ENCODE measurements around the gene WBP1L.
A peak's percentile ranks its signal among the peaks of the same experiment; 100 is the strongest.
"Not testable (repeated sequence)": the region's sequence is repeated elsewhere in the genome, so short reads cannot be mapped to it uniquely, and the experiment has no call there.

The WBP1L gene

DNA sequence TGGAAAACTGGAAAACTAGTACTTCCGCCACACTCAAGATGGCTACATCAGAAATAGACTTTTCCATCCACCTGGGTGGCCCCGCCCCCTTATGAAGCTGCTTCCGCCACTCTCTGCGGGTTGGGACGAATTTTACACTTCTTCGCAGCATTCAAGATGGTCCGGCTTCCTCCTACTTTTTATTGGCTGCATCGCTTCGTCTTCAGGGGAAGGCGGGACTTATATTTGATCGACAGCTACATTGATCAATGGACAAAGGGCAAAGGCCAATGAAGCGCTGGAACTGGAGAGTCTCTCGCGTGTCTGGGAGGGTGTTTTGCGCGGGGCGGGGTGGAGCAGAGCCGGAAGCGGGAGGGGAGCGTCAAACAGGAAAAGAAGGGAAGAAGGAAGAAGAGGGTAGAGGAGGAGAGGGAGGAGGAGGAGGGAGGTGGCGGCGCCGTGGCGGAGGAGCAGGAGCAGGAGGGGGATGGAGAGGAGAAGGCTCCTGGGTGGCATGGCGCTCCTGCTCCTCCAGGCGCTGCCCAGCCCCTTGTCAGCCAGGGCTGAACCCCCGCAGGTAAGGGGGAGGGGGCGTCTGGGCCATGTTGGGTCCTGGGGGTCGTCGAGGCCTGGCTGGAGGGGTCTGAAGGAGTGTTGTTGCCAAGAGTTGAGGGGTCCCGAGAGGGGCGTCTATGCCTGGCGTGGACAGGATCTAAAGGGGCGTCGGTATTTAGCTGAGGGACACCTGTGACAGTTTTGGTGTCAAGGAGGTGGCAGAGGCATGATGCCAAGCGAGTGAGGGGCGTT lies at the start of gene WBP1L:
TSS of gene WBP1L (plus strand) at position 361 of the 786 bp plus-strand sequence. CDS start at position 467, 106 bp downstream.
- DNase-seq: peak; percentile 92 to 99 (median 98)
- intact Hi-C loops (cut with DNase I): no loop called here

- intact Hi-C loops (cut with DNase I); DNase-seq: not testable (repeated sequence)
Observed at GRCh38 chr10:102695401-102695800, 48.3 kb upstream of the WBP1L start.

DNA sequence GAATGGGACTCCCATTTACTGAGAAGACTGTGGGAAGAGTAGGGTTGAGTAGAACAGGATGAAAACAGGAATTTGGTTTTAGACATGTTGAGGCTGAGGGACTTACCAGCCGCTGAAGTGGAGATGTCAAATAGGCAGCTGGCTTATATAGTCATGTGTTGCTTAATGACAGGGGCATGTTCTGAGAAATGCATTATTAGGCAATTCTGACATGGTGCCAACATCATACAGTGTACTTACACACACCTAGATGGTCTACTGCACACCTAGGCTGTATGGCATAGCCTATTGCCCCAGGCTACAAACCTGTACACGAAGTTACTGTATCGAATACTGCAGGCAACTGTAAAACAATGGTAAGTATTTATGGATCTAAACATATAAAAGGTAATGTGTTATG lies 47.0 kb upstream of the WBP1L start:
- no peak for DNase-seq
- intact Hi-C loops (cut with DNase I): no loop called here

DNA sequence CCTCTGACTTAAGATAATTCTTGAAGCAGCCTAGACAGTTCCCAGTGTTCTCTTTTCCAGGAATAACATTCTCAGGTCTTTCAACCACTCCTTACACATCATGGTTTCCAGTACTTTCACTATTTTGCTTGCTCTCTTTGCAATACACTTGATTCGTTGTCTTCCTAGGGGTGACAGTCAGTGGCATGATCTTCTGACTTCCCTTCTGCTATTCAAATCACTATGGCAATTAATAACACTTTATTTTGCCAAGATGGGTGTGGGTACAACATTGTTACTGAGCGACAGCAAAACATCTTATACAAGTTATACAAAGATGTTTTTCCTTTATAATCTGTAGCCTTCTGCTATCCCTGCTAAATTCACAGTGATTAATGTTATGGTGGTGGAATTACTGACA lies 44.9 kb upstream of the WBP1L start:
- no peak for DNase-seq
- intact Hi-C loops (cut with DNase I): no loop called here

GRCh38 chr10:102701272-102701671 lies 42.5 kb upstream of the WBP1L start:
- no peak for DNase-seq
- intact Hi-C loops (cut with DNase I): no loop called here

GRCh38 chr10:102701796-102702195 lies 42.0 kb upstream of the WBP1L start:
- DNase-seq: no peak
- intact Hi-C loops (cut with DNase I): no loop called here

GRCh38 chr10:102702742-102703141 lies 41.0 kb upstream of the WBP1L start:
- no peak for DNase-seq
- intact Hi-C loops (cut with DNase I): no loop called here

GRCh38 chr10:102704915-102705314 lies 38.8 kb upstream of the WBP1L start:
- no peak for DNase-seq
- intact Hi-C loops (cut with DNase I): no loop called here

GRCh38 chr10:102705531-102705930 lies 38.2 kb upstream of the WBP1L start:
- no peak for DNase-seq
- intact Hi-C loops (cut with DNase I): no loop called here

GRCh38 chr10:102710609-102711008 lies 33.1 kb upstream of the WBP1L start:
- intact Hi-C loops (cut with DNase I): loop anchor here (5.0 kb wide), 2 partner anchors 33 to 63 kb away; no protein-coding TSS in a partner anchor

GRCh38 chr10:102712089-102712488 lies 31.7 kb upstream of the WBP1L start:
- intact Hi-C loops (cut with DNase I): loop anchor here (5.0 kb wide), 2 partner anchors 35 to 65 kb away; no protein-coding TSS in a partner anchor
- DNase-seq: no peak

More at GRCh38 chr10:102710609-102711008, 33.1 kb upstream of the WBP1L start:
- no peak for DNase-seq

DNA sequence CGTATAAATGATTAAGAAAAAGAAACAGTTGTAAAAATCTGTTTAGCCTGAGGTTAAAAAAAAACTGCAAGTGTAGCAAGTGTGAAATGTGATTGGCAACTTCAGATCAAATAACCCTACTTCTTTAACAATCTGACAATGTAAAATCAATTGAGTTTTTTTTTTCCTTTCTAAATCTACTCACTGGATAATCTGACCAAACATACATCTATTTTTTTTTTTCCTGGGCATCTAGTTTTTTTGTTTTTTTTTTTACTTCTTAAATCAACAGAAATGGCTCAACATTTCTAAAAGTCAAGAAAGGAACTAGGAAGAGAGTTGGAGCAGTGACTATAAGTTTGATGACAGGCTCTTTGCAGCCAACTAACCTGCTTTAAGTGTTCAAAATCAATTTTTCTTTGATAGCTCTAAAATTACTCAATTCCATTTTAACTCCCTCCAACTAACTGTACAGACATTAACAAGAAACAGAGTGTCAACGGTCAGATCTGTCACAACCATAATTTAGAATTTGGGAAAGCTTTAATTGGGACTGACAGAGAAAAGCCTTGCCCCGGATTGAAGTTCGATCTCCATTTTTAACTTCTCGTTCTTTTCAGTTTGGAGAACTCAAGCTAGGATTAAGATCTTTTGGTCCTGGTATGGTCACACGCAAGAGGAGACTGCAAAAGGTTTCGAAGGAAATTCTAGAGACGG lies 30.8 kb upstream of the WBP1L start:
- intact Hi-C loops (cut with DNase I): loop anchor here (5.0 kb wide), 2 partner anchors 36 to 66 kb away; no protein-coding TSS in a partner anchor
- DNase-seq: peak in 1 of 42 donors; percentile 8

DNA sequence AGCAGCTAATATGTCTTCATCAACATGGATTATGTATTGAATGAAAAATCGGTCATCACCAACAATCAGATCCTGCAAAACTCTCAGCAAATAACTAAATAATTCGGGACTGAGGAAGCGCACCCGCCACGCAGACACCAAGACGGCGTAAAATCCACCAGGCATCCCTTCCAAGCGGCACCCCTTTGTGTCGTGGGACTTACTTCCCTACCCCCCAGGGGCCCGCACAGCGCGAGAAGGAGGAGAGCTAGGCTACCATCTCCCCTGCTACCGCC lies 30.3 kb upstream of the WBP1L start:
- peak in 6 of 42 donors; percentile 57 to 75 (median 72) for DNase-seq
- intact Hi-C loops (cut with DNase I): loop anchor here (5.0 kb wide), 2 partner anchors 36 to 66 kb away; no protein-coding TSS in a partner anchor

DNA sequence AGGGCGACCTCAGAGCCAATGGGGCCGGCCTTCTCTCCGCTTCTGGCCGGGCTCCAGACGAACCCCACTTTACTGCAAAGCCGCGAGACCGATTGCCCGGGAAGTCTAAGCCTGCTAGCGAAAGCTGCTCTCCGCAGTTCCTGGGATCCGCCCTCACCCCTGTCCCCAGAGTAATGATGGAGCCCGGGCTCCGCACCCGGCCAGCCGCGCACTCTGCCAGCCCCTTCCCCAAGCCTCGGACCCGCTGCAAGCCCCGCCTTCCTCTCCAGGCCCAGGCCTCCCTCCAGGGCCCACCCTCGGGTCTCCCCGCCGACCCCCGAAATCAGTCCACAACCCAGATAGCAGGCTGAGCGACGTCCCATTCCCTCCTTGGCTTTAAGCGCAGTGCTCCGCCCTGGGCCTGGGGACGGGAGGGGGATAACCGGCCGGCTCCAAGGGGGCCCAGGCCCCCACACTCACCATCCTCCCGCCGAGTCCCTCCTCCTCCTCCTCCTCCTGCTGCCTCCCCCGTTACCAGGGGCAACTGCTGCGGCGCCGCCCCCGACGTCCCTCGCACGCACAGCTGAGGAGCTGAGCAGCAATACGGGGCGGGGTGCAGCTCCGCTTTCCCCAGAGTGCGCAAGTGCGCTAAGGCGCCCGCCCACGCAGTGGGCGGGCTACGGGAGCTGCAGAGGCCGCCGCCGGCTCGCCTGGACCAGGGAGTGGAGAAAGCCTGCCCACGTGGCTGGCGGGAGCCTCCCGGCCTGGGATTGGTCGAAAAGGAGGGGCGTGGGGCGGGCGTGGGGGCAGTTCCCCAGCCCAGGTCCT lies 29.7 kb upstream of the WBP1L start, which contains the start of gene ARL3:
TSS of gene ARL3 (minus strand) at position 584 of the 807 bp plus-strand sequence. CDS start at position 462, 122 bp downstream.
- intact Hi-C loops (cut with DNase I): loop anchor here (5.0 kb wide), 2 partner anchors 37 to 67 kb away; no protein-coding TSS in a partner anchor
- DNase-seq: peak; percentile 92 to 99 (median 98)

DNA sequence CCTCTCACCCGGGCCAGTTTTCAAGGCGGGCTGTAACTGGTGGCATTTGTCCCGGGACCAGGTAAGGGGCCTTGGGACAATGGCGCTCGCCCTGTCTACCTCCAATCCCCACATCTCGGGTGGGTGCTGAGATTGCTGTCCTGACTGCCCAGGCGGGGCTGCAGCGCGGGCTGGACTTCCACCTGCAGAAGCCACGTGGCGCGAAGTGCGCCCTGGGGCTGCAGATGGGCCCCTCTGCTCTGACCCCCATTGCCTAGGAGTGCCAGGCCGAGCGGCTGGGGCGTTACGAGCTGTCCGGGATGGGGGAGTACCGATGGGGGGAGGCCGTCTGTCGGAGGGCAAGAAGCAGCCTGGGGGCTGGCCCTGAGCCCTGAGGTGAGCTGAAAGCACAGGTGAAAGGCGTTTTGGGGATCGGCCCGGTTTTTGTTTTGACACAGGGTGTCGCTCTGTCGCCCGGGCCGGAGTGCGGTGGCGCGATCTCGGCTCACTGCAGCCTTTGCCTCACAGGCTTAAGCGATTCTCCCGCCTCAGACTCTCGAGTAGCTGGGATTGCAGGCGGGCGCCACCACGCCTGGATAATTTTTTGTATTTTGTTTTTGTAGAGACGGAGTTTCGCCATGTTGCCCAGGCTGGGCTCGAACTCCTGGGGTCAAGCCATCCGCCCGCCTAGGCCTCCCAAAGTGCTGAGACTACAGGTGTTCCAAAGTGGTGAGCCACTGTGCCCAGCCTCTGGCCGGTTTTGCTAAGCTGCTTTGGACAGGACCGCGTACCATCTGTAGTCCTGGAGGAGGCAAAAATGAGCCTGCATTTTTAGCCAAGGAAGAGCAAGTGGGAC lies 28.9 kb upstream of the WBP1L start, which contains the start of gene SFXN2:
TSS of gene SFXN2 (plus strand) at position 16 of the 835 bp plus-strand sequence. CDS start 12,001 bp downstream, outside the sequence.
- intact Hi-C loops (cut with DNase I): loop anchor here (5.0 kb wide), 2 partner anchors 38 to 68 kb away; no protein-coding TSS in a partner anchor
- DNase-seq: peak in 37 of 42 donors; percentile 9 to 72 (median 44)

DNA sequence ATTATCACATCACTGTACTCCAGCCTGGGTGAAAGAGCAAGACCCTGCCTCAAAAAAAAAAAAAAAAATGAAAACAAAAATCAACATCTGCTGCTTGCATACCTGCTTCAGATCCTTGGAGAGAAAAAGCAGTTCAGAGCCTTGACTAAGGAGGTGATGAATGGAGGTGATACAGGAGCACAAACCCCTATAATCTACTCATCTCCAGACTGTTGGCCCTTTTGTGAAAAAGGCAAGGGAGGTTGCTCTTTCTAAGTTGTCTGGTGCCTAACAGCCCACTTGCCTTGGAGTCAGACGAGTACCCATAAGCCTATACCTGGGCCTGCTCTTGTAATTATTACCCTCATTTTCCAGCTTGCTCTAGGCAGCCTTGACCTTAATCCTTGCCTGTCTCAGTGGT lies 27.9 kb upstream of the WBP1L start:
- peak in 1 of 42 donors; percentile 3 for DNase-seq
- intact Hi-C loops (cut with DNase I): no loop called here

GRCh38 chr10:102716900-102717565 lies 26.7 kb upstream of the WBP1L start:
- intact Hi-C loops (cut with DNase I): not testable (repeated sequence)

DNA sequence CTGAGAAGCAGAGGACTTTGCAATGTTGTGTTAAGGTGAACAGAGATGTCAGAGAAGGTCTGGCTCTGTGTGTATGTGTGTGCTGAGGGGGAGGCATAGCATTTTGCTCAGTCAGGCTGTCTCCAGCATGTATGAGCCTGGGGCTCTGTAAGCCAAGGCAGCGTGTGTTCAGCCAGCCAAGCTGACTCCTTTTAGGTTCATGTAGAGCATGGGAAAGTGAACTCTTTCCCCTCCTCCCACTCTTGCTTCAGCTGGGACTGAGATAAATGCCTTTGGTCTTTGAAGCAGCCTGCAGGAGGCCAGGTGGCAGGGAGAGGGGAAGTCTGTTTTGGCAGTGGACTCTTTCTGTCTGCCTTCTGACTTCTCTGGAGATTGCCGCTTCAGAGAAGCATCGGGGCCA lies 25.5 kb upstream of the WBP1L start:
- intact Hi-C loops (cut with DNase I): no loop called here
- DNase-seq: no peak

More at GRCh38 chr10:102716900-102717565, 26.7 kb upstream of the WBP1L start:
- DNase-seq: not testable (repeated sequence)

Measured in head of caudate nucleus (tissue), 42 donors.